ENCODE results near the gene PTPN2.

DNA sequence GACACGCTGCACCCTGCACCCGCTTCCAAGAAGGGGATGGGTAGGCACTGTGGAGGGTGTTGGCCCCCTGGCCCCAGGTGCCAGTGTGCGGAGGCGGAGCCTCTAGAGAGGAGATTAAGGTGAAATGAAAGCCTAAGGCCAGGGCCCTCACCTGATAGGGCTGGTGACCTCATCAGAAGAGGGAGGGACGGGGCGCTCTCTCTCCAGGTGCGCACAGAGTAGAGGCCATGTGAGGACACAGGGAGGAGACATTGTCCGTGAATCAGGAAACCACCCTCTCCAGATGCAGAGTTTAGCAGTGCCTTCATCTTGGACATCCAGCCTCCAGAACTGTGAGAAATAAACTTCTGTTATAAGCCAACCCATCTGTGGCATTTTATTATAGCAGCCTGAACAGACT, 118.9 kb downstream of the PTPN2 start:
- no peak for TF ChIP-seq YY1 (IDR thresholded peaks at IDR 0.05; ENCODE audit: insufficient read depth, insufficient read length)
- TF ChIP-seq ZNF274 (IDR thresholded peaks at IDR 0.05; ENCODE audit: low read depth, low read length): no peak
- no peak for TF ChIP-seq SUZ12 (IDR thresholded peaks at IDR 0.05; ENCODE audit: extremely low read depth, insufficient read depth, insufficient read length)
